WI38 (cell line): ENCODE measurements around the gene ABCB6.
A peak's percentile ranks its signal among the peaks of the same experiment; 100 is the strongest.
"Not testable (repeated sequence)": the region's sequence is repeated elsewhere in the genome, so short reads cannot be mapped to it uniquely, and the experiment has no call there.

Experiments
- H3K4me3 ChIP-seq: 2 replicates; pipeline ENCODE4 v1.5.1; 2011; ENCODE audit warnings: low read depth, mild to moderate bottlenecking, control low read depth, low read length
- CTCF ChIP-seq: IDR thresholded peaks from 2 replicates; pipeline ENCODE4 v1.5.1; 2012; ENCODE audit warnings: low read depth, mild to moderate bottlenecking, control low read depth, low read length

Gene ABCB6

DNA sequence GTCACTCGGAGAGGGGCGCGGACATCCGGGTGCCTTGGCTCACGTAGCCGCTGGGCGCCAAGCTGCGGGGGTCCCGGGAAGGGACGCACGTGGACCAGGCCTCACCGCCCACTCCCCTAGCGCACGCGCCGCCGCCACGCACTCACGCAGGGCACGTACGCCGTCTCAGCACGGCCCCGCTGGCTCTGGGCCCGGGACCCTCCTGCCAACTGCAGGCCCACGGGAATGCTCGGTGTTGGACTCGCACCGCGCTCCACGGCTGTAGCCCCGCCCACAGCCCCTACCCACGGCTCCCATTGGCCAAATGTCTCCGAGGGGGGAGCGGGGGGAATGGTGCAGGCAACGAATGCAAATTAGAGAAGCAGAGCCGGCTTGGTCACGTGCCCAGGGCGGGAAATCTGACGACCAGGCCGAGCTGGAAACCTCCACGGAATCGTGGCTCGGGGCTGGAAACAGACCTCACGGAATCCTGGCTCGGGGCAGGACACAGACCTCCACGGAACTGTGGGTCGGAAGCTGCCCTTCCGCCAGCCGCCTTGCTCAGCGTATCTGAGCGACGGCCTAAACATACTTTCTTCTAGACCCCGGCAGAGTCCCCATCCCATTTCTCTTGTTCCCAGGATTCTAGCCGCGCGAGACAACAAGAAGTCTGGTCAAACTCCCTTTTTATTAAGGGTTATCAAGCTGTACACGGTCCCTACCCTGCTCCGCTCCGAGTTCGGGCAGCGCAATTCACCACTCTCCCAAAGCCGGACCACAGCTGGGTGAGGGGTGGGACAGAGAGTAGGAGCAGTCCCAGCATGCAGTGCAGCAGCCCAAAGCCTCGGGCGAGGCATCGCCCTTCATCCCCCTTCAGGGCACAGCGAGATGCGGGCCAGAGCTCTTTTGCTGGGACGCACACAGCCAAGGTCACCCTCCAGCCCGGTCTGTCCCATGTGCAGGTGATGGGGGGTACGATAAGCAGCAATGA lies at the start of gene ABCB6:
Gene ABCB6 (minus strand): TSS at position 227 of the 970 bp plus-strand sequence. CDS start 285 bp downstream, outside the sequence.
- no peak for TF ChIP-seq CTCF
- H3K4me3 ChIP-seq, result peak within 1 kb of the TSS; percentile 65

DNA sequence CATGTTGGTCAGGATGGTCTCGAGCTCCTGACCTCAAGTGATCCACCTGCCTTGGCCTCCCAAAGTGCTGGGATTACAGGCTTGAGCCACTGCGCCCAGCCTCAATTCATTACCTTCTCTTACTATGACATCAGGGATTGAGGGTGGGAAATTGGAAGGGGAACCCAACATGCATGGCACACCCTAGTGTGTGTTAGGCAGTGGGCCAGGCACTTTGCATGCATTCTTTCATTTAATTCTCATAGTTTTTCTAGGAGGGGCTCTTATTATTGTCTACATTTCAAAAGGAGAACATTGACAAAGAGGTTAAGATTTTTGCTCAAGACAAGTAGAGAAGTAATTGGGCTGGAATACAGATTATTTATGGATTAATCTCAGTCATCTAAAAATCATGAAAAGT lies 49.5 kb upstream of the ABCB6 start:
- H3K4me3 ChIP-seq, result no peak overlapping the region
- TF ChIP-seq CTCF, result no peak

DNA sequence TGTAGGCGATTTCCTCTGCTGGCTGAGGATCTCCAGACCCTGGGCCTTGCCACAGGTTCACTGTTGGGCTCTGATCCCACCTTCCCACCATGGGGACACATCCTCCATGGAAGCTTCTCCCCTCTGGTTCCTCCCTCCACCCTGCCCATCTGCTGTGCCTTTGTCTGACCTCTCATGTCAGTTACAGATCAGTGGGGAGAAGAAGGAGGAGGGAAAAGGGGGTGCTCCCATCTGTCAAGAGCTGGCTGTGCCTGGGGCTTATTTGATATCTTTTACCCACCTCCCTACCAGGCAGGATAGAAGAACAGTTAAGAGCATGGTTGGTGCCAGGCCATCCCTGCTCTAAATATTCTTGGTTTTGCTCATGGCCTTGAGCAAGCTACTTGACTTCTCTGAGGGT lies 48.1 kb upstream of the ABCB6 start:
- H3K4me3 ChIP-seq, result no peak overlapping the region
- TF ChIP-seq CTCF, result no peak

GRCh38 chr2:219266232-219266631 lies 47.5 kb upstream of the ABCB6 start:
- no peak for TF ChIP-seq CTCF
- no peak overlapping the region for H3K4me3 ChIP-seq

DNA sequence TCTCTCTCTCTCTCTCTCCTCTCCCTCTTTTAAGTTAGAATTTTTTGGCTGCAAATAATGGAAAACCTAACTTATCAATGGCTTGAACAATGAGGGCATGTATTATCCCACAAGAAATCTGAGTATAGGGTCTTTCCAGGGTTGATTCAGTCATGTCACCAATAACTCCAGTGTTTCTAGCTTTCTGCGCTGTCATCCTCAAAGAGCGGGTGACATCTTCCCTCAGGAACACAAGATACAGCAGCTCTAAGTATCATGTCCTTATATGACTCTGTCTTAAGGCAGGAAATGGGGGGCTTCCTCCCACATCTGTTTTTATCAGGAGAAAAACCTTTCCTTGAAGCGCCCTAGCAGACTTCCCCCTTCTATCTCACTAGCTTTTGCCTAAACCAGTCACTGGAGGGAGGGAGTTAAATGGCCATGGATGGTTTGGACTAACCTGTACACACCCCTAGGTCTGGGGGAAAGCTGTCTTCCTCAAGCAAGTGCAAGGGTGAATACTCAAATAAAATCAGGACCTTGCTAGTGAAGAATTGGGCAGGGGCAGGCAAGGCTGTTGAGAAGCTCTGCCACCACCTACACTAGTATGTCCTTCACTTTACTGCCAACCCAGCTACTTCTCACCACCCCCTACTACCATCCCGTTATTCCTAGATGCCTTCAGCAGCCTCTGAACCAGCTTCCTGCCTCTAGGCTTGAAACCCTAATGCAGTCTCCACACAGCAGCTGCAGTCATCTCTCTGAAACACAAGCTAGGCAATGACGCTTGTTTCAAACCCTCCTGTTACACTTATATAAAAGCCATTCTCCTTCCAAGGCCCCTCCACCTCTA lies 42.5 kb upstream of the ABCB6 start:
- H3K4me3 ChIP-seq, result no peak overlapping the region
- TF ChIP-seq CTCF, result no peak

GRCh38 chr2:219258942-219259341 lies 40.2 kb upstream of the ABCB6 start:
- H3K4me3 ChIP-seq, result not testable (repeated sequence)

DNA sequence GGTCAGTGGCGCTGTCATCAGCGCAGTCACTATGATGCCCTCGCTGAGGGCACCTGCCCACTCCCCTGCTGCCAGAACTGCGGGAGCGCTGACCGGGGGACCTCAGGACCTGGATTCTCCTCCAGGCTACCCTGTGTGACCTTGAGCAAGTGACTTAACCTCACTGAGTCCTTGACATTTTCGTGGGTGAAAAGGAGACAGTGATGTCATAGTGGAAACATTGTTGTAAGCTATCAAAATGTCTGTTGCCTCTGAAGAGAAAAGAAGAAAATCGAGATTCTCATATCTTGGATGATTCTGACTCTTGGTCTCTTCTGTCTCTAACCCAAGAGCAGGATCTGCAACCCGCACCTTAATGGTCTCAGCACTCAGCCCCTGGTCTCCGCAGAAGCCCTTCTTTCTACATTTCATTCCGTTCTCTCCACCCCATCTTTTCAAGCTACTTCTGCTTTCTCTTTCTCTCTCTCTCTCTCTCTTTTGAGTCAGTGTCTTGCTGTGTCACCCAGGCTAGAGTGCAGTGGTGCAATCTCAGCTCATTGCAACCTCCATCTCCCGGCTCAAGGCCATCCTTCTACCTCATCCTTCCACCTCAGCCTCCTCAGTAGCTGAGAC lies 35.9 kb upstream of the ABCB6 start:
- peak overlapping the region; percentile 54 for H3K4me3 ChIP-seq
- TF ChIP-seq CTCF, result no peak
